Epidermal melanocyte (primary cell): Measurements from ENCODE around the gene KRTAP12-3.

Experiments
- DNase-seq: peaks from one replicate; pipeline ENCODE4 v3.0.0; 2011; ENCODE audit warnings: low spot score; ENCODE audit not compliant: insufficient read length

Gene KRTAP12-3

GRCh38 chr21:44702111-44702972 lies 44.6 kb downstream of the KRTAP12-3 start:
- DNase-seq, result no peak

- DNase-seq, result no peak
Observed at GRCh38 chr21:44702973-44703730, 45.4 kb downstream of the KRTAP12-3 start.

GRCh38 chr21:44703731-44704635 lies 46.3 kb downstream of the KRTAP12-3 start:
- DNase-seq, result no peak

- no peak for DNase-seq
Observed at GRCh38 chr21:44704636-44705001, 46.9 kb downstream of the KRTAP12-3 start.

GRCh38 chr21:44706026-44706705 lies 48.4 kb downstream of the KRTAP12-3 start:
- no peak for DNase-seq

GRCh38 chr21:44706706-44707581 lies 49.2 kb downstream of the KRTAP12-3 start:
- no peak for DNase-seq
